IMR-90 (cell line): ENCODE data around the gene HSPG2.
"Not testable (repeated sequence)": the region's sequence is repeated elsewhere in the genome, so short reads cannot be mapped to it uniquely, and the experiment has no call there.

Experiments
- POLR2A ChIP-seq: IDR thresholded peaks from 2 replicates; pipeline ENCODE4 v1.6.1; 2012; ENCODE audit warnings: mild to moderate bottlenecking, low read depth, low read length
- TF ChIP-seq, protein P1 (sequence below): conservative IDR thresholded peaks from 2 replicates; pipeline ENCODE4 v1.5.1; 2012; ENCODE audit warnings: mild to moderate bottlenecking, low read depth, low read length, improper control_type of control experiment

DNA sequence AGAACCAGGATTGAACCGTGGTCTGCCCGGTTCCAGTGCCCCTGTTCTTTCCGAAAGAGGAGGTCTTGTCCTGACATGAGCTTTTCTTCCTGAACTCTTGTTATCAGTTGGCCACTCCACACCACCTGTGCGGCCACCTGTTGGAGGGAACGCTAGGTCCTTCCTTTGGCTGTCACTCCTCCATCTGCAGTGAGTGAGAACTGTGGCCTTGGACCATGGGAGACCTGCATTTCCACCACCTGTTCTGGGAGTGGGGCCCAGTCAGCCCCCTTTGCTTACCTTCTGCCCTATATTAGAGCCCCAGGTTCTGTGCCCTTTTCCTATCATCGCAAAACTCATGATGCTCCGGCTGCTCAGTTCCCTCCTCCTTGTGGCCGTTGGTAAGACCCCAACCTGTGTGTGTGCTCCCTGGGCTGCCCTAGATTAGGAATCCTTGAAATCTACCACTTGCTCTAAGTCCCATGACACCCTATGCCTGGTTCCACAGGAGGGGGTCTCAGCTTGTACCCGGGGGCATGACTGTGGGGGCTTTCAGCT lies 39.7 kb upstream of the HSPG2 start, which contains the start of gene CELA3B:
- TF ChIP-seq POLR2A, result not testable (repeated sequence)
- TF ChIP-seq, protein P1, sequence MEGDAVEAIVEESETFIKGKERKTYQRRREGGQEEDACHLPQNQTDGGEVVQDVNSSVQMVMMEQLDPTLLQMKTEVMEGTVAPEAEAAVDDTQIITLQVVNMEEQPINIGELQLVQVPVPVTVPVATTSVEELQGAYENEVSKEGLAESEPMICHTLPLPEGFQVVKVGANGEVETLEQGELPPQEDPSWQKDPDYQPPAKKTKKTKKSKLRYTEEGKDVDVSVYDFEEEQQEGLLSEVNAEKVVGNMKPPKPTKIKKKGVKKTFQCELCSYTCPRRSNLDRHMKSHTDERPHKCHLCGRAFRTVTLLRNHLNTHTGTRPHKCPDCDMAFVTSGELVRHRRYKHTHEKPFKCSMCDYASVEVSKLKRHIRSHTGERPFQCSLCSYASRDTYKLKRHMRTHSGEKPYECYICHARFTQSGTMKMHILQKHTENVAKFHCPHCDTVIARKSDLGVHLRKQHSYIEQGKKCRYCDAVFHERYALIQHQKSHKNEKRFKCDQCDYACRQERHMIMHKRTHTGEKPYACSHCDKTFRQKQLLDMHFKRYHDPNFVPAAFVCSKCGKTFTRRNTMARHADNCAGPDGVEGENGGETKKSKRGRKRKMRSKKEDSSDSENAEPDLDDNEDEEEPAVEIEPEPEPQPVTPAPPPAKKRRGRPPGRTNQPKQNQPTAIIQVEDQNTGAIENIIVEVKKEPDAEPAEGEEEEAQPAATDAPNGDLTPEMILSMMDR, result not testable (repeated sequence)
